Measurements from ENCODE around the gene SNX20. TPM values are rescaled to one million over a fixed set of nuclear protein-coding genes. Genes with fewer than 3 reads are reported as not detected.
A peak's percentile ranks its signal among the peaks of the same experiment; 100 is the strongest.

The SNX20 gene
- polyA plus RNA-seq, 6 donors from 2014 or later: 29.0 to 47.0 (median 38.9) TPM

DNA sequence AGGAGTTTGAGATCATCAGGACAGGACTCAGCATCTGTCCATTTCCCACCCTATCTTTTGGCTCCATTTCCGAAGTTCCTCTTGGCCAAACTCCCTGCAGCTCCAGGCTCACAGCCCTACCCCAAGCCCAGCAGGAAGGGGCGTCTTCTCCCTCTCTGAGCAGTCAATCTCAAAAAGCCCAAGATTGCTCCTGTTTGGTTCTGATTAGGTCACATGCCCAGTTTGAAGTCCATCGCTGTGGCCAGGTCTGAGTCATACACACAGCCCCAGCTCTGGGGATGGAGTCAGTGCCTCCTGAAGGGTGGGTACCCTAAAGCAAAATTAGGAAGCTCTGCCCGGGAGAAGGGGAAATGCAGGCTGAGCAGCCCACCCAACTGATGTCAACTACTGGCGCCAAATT is 23.9 kb downstream of the SNX20 start:
- peaks cover 0 to 3% (median 0%) of the 10 kb centered on the region in 3 donors for H3K4me1 Mint-ChIP-seq
- H3K27ac Mint-ChIP-seq: no peak overlapping the region
- no peak overlapping the region for H3K4me3 Mint-ChIP-seq

DNA sequence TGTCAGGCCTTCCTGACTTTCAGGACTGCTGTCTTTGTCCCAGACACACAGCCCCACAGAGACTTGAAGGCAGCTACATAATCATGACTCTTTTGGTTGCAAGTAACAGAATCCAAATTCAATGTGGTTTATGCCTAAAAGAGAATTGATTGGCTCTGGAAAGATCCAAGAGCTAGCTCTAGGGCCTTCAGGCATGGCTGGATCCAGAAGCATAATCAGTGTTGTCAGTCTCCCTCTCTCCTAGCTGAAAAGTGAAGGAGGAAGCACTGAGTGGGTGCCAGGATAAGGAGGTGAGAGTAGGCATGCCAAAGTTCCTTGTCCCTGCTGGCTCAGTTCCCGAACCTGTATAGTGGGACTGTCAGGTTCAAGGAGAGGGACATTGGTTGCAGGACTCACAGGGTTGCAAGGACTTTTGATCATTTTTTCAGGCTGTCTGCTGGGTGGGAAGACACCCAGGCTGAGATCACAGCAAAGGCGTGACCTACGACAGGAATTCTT is 25.5 kb downstream of the SNX20 start:
- ATAC-seq (ENCODE audit: low read depth in 2 of 2): no peak
- no peak for DNase-seq
- peak overlapping the region in 1 of 6 donors; percentile 32 for H3K27ac Mint-ChIP-seq

More for the DNA sequence above, 23.9 kb downstream of the SNX20 start:
- H3K27me3 Mint-ChIP-seq: no peaks in the 10 kb centered on the region
- no peak for ATAC-seq (ENCODE audit: low read depth in 2 of 2)
- peaks cover 0 to under 1% of the 10 kb centered on the region in 2 donors for H3K36me3 Mint-ChIP-seq
- no peaks in the 10 kb centered on the region for H3K9me3 Mint-ChIP-seq
- DNase-seq: no peak

DNA sequence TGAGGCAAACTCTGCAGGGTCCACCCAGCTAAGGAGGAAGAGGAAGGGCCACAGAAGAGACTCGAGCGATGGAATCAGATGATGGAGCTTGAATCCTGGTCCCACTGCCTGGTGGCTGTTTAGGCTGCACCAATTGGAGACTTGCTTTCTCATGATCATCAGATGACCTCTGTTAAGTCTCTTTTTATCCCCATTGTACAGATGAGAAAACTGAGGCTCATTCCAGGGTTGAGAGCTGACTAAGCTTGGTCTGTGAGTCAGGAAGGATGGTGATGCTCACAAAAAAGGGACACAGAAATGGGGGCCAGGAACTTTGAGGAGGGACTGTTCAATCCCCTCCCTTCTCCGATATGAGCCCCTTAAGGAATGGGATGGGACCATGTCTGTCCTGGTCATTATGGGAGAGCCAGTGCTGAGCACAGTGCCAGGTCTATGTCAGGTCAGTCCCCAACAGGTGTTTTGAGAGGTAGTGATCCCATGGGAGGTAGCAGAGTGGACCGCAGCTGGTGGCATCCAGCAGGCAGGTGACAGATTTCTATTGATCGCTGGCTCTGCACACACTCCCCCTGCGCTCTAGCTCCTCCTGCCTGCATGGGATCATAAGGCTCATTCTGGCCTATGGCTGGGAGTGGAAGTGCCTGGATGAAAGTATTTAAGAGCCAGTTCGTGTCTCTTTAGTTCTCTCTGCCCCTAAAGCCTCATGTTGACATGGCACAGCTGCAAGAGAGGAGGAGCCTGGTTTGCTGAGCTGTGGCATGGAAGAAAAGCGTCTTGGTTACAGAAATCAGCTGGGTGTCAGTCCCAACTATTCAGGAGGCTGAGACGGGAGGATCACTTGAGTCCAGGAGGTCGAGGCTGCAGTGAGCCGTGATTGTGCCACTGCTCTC is 27.2 kb downstream of the SNX20 start:
- ATAC-seq (ENCODE audit: low read depth in 2 of 2): no peak

More for the DNA sequence above, 25.5 kb downstream of the SNX20 start:
- H3K36me3 Mint-ChIP-seq: peaks cover 0 to 8% of the 10 kb centered on the region in 2 donors
- H3K9me3 Mint-ChIP-seq: peaks cover 0 to 6% (median 2%) of the 10 kb centered on the region in 7 donors
- H3K4me1 Mint-ChIP-seq: peaks cover 0 to 3% (median 0%) of the 10 kb centered on the region in 3 donors
- no peak overlapping the region for H3K4me3 Mint-ChIP-seq
- H3K27me3 Mint-ChIP-seq: peaks cover 0 to 1% (median under 1%) of the 10 kb centered on the region in 3 donors

DNA sequence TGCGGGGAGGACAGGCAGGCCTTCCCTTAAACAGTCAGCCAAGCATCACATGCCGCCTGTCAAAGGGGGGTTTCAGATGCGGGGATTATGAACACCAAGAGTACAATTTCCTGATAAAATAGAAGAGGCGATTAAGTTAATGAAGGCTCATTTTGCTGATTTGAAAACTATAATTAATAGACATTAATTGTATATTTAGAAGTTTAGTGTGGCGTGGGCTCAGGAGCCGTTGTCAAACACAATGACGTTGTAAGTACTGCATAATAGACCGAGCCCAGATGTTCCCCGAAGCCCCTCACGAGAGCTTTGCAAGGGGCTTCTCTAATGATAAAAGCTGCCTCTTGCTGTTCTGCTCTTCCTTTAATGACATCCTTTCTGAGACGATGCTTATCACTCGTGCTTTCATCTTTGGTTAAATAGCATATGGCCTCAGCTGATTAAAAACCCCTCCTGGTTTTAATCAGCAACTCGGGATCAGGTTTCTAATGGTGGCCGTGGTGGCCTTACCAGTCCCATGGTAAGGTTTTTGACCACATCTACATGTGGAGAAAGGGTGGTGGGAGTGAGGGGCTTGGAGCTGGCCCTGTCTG is 28.2 kb downstream of the SNX20 start:
- H3K27me3 Mint-ChIP-seq: peaks cover 0 to 8% (median 6%) of the 10 kb centered on the region in 3 donors
- no peak overlapping the region for H3K4me3 Mint-ChIP-seq
- DNase-seq (no peak), ATAC-seq (ENCODE audit: low read depth in 2 of 2) (no peak)
- H3K9me3 Mint-ChIP-seq: peaks cover 0 to 6% (median 2%) of the 10 kb centered on the region in 7 donors
- peak overlapping the region in 1 of 6 donors; percentile 54 for H3K27ac Mint-ChIP-seq
- peaks cover 0 to 8% of the 10 kb centered on the region in 2 donors for H3K36me3 Mint-ChIP-seq
- no peaks in the 10 kb centered on the region for H3K4me1 Mint-ChIP-seq

More for the DNA sequence above, 27.2 kb downstream of the SNX20 start:
- H3K27ac Mint-ChIP-seq: no peak overlapping the region
- no peak overlapping the region for H3K4me3 Mint-ChIP-seq
- DNase-seq: no peak
- no peaks in the 10 kb centered on the region for H3K4me1 Mint-ChIP-seq
- peaks cover 0 to 6% (median 2%) of the 10 kb centered on the region in 7 donors for H3K9me3 Mint-ChIP-seq
- peaks cover 0 to 8% (median 6%) of the 10 kb centered on the region in 3 donors for H3K27me3 Mint-ChIP-seq
- peaks cover 0 to 8% of the 10 kb centered on the region in 2 donors for H3K36me3 Mint-ChIP-seq

DNA sequence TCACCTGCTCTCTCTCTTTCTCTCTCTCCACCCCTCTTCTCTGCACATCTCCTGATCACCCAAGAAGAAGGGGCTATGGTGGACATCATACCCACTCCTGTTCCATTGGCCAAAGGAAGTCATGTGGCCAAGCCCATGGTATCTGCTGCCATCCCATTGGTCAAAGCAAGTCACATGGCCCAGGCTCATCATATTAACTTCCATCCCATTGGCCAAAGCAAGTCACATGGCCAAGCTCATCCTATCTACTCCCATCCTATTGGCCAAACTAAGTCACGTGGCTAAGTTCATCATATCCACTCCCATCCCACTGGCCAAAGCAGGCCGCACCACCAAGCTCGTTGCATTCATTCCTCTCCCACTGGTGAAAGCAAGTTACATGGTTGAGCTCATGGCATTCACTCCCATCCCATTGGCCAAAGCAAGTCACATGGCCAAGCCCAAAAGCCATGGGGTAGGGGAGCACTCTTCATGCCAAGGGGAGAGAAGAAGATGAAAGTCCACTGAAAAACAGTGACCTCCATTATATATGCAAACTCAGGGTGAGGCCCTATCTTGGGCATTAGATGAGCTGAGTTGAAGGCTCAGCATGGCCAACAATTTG is 29.2 kb downstream of the SNX20 start:
- H3K36me3 Mint-ChIP-seq: peaks cover 0 to 8% of the 10 kb centered on the region in 2 donors
- H3K27ac Mint-ChIP-seq: no peak overlapping the region
- H3K27me3 Mint-ChIP-seq: peaks cover 0 to 8% (median 6%) of the 10 kb centered on the region in 3 donors
- DNase-seq: no peak
- H3K4me1 Mint-ChIP-seq: no peaks in the 10 kb centered on the region
- no peak for ATAC-seq (ENCODE audit: low read depth in 2 of 2)
- H3K4me3 Mint-ChIP-seq: peak overlapping the region in 1 of 8 donors; percentile 75
- peaks cover 0 to 6% (median 2%) of the 10 kb centered on the region in 7 donors for H3K9me3 Mint-ChIP-seq

DNA sequence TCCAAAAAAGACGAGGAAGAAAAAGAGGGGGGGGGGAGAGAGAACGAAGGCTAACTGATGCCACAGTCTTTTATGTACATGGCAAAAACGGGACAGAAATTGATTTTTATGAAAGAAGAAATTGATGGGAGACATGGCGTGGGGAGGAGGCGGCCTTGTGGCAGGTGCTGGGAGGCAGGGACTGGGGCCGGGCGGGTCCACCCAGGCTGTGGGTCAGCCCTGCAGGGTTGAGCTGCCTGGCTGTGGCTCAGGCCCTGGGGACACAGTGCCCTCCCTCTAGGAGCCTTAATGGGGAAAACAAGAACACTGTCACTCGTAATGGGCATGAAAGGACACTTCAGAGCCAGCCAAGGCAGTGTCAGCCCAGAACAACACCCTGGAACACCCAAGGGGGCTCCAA is 34.8 kb downstream of the SNX20 start:
- ATAC-seq (ENCODE audit: low read depth in 2 of 2): no peak
- no peaks in the 10 kb centered on the region for H3K9me3 Mint-ChIP-seq
- peak overlapping the region in 2 of 6 donors; percentile 44 to 48 for H3K27ac Mint-ChIP-seq
- no peak overlapping the region for H3K4me3 Mint-ChIP-seq
- H3K27me3 Mint-ChIP-seq: peaks cover 3 to 17% (median 6%) of the 10 kb centered on the region in 3 donors
- DNase-seq: no peak
- no peaks in the 10 kb centered on the region for H3K36me3 Mint-ChIP-seq
- H3K4me1 Mint-ChIP-seq: peaks cover 0 to 3% (median 0%) of the 10 kb centered on the region in 3 donors

DNA sequence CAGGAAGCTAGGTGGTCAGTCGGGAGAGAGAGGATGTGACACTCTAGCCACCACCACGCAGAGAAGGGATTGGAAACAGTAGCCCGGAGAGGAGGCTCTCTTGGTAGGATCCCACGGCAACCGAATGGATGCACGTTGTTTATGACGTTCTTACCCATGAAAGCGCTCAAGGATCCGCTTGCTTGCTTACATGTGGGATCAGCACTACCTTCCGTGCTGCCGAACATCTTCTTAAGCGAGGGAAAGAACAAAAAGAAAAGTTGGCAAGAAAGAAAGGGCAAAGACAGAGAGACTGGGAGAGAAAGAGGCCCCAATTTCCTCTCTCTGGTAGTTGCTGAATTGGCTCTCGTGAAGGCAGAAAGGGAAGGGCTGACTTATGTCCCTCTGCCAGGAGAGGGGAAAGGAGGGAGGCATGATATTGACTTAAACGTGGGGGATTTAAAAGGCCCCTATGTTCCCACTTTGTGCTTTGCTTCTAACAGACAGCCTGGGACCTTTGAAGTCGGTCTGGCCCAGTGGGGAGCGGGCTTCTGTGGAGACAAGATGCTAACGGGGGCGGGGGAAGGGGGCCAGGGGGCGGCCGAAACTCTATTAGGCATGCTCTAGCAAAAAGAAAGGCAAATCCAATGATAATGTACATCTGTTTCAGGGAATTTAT is 35.4 kb downstream of the SNX20 start:
- Mint-ChIP-seq H3K36me3 (no peaks in the 10 kb centered on the region), H3K4me1 (peaks cover 0 to 3% (median 0%) of the 10 kb centered on the region in 3 donors), H3K27me3 (peaks cover 3 to 23% (median 11%) of the 10 kb centered on the region in 3 donors), H3K4me3 (no peak overlapping the region), H3K9me3 (no peaks in the 10 kb centered on the region), H3K27ac (no peak overlapping the region)
- no peak for DNase-seq
- no peak for ATAC-seq (ENCODE audit: low read depth in 2 of 2)

DNA sequence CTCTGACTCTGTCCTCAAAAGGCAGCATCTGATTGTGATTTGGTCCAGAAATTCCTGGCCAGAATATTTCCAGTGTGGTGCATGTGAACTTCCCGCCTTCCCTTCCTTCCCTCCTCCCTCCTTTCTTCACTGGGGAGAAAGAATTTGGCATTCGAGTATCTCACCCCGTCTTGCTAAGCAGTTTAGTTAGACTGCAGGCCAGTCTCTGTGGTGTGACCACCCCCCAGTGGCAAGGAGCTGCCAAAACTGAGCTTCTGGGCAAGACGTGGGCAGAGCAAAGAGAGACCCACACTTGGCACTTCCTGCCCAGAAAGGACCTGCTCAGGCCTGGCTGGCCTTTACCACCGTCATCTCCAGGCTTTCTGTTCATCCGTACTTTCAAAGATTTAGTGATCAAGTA is 36.4 kb downstream of the SNX20 start:
- Mint-ChIP-seq H3K9me3 (no peaks in the 10 kb centered on the region), H3K4me1 (peaks cover 0 to 3% (median 0%) of the 10 kb centered on the region in 3 donors), H3K27ac (peak overlapping the region in 1 of 6 donors; percentile 57), H3K4me3 (no peak overlapping the region), H3K27me3 (peaks cover 3 to 23% (median 14%) of the 10 kb centered on the region in 3 donors), H3K36me3 (no peaks in the 10 kb centered on the region)
- DNase-seq: peak; percentile 35
- peak; percentile 71 to 72 for ATAC-seq (ENCODE audit: low read depth in 2 of 2)

DNA sequence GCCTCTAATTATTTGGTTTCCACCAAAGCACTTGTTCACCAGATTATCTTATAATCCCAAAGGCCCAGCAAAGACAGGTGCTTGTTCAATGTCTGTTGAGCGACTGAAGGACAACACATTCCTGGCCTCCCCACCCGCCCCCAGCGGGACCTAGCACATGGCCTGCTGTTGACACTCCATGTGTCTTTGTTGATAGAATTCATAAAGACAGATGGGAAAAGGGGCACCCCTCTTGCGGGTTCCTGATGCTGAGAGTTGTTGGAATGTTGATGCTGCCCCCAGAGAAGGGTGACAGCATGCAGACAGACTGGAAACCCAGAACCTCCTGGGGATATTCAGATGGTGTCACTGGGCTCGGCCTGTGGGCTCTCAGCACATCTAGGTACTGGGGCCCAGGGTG is 36.9 kb downstream of the SNX20 start:
- Mint-ChIP-seq H3K36me3 (no peaks in the 10 kb centered on the region), H3K4me1 (peaks cover 0 to 3% (median 0%) of the 10 kb centered on the region in 3 donors), H3K4me3 (no peak overlapping the region), H3K27ac (no peak overlapping the region), H3K9me3 (no peaks in the 10 kb centered on the region), H3K27me3 (peaks cover 3 to 23% (median 16%) of the 10 kb centered on the region in 3 donors)
- ATAC-seq (ENCODE audit: low read depth in 2 of 2) (no peak), DNase-seq (no peak)

DNA sequence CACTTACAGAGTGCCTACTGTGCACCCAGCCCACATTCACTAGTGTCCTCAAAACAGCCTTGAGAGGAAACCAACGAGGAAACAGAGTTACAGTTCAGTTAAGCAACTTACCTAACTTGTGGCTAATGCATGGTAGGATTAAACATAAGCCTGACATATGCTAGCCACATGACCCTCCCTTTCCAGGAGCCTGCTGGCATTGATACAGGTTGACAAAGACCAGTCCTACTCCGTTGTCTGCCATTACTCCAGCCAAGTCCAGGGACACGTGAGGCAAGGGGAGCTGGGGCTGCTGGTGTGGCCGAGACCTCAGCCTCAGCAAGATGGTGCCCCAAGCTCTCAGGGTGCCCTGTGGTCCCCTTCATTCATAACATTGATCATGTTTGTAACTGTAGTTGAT is 37.9 kb downstream of the SNX20 start:
- Mint-ChIP-seq H3K36me3 (no peaks in the 10 kb centered on the region), H3K4me1 (peaks cover 0 to 3% (median 0%) of the 10 kb centered on the region in 3 donors), H3K4me3 (no peak overlapping the region), H3K27ac (peak overlapping the region in 1 of 6 donors; percentile 59), H3K9me3 (no peaks in the 10 kb centered on the region), H3K27me3 (peaks cover 3 to 23% (median 21%) of the 10 kb centered on the region in 3 donors)
- no peak for ATAC-seq (ENCODE audit: low read depth in 2 of 2)
- no peak for DNase-seq

DNA sequence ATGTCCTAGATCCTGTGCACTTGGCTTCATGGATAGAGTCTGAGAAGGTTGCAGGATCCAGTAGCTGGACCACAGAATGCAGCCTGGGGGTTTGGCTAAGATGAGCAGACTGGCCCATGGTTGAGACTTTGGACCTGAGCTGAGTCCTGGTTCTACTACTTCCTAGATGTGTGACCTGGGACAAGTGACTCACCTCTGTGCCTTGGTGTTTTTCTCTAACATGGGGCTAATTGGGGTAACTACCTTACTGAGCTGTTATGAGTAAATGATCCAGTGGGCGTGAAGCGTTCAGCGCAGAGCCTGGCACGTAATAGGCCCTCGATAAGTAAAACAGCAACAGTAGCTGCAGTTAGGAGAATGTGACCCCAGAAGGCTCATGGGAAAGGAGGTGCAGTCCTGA is 38.8 kb downstream of the SNX20 start:
- no peak overlapping the region for H3K4me3 Mint-ChIP-seq
- no peaks in the 10 kb centered on the region for H3K9me3 Mint-ChIP-seq
- peaks cover 3 to 23% (median 21%) of the 10 kb centered on the region in 3 donors for H3K27me3 Mint-ChIP-seq
- H3K27ac Mint-ChIP-seq: no peak overlapping the region
- DNase-seq (no peak), ATAC-seq (ENCODE audit: low read depth in 2 of 2) (no peak)
- H3K4me1 Mint-ChIP-seq: peaks cover 0 to 3% (median 0%) of the 10 kb centered on the region in 3 donors
- H3K36me3 Mint-ChIP-seq: no peaks in the 10 kb centered on the region

DNA sequence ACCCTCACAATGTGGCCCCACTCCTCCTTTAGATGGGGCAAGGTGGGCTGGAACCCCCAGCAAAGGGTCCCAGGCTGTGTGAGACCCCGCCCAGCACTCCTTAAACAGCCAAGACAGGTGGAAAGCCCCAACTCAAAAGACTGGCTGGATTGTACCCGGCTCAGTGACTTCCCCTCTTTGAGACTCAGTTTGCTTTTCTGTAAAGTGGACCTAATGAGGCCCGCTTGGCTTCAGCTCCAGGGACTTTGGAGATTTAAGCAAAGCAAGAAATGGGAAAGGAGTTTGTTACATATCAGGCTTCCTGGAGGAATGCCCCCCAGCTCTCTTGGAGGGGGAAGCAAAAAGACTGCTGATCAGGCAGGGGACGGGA is 39.3 kb downstream of the SNX20 start:
- Mint-ChIP-seq H3K27me3 (peaks cover 3 to 23% (median 21%) of the 10 kb centered on the region in 3 donors), H3K4me1 (peaks cover 0 to 3% (median 0%) of the 10 kb centered on the region in 3 donors), H3K27ac (no peak overlapping the region), H3K36me3 (no peaks in the 10 kb centered on the region), H3K4me3 (no peak overlapping the region), H3K9me3 (no peaks in the 10 kb centered on the region)
- no peak for DNase-seq
- no peak for ATAC-seq (ENCODE audit: low read depth in 2 of 2)
